NOMO-1 (cell line): ENCODE results near the gene ALDH1B1.
"Not testable (repeated sequence)": the region's sequence is repeated elsewhere in the genome, so short reads cannot be mapped to it uniquely, and the experiment has no call there.

Source experiments
- DNase-seq, 2 experiments: peaks; one replicate each; lab custom pipeline; 2025; ENCODE audit not compliant: unreplicated experiment in 2 of 2; lab: John Stamatoyannopoulos, UW

The ALDH1B1 gene

DNA sequence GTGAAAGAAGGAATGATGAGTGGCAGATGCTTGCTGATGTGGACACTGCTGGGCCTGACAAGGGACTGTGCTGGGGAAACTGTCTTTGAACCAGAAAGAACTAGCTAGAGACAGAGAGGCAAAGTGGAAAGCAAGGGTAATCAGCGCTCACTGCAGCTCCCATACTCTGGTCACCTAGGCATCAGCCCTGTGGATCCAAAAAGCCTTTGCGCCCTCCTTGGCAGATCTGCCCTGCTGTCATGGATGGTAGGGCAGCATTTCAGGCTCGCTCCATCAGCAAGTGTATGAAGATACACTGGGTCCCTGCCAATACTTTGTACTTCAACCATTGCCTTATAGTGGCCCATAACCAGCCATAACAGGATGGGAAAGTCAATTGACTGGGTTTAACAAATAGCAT, 6.6 kb upstream of the ALDH1B1 start:
- DNase-seq: no peak

DNA sequence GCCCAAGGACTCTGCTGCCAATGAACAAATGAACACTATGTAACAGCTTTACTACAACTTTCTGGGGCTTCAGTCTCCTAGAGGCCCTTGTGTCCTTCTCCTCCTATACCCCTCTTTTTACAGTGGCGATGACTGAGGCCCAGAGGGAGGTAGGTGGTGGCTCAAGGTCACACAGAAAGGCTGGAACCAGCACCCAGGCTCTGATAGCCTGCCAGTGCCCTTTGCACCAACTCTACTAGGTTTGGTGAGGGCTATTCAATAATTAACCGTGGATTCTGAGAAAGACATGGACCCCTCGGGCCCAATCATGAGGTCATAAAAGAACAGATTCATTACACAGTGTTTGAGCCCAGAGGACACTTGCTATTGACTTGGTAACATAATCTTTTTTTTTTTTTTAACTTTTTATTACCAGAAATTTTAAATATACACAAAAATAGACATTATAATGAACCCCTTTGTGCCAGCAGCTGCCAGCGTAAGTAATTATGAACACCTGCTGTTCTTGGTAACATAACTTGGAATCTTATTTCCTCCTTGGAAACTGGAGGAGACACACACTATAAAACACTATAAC, 6.1 kb upstream of the ALDH1B1 start:
- no peak for DNase-seq

DNA sequence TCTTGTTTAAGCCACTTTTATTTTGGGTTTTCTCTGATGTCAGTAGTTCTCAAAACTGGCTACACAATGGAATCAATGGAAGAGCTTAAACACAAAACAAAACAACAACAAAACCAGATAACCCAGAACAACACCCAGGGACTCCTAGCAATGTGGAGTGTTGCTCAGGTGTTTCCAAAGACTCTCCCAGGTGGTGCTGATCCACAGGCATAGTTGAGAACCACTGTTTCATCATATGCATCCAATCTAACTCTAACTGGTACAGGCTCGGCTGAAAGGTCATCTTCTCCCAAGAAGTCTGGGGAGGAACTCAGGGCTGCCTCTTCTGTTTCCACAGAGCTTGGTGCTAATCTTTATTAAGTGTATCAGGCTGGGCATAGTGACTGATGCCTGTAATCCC, 5.4 kb upstream of the ALDH1B1 start:
- DNase-seq: no peak

DNA sequence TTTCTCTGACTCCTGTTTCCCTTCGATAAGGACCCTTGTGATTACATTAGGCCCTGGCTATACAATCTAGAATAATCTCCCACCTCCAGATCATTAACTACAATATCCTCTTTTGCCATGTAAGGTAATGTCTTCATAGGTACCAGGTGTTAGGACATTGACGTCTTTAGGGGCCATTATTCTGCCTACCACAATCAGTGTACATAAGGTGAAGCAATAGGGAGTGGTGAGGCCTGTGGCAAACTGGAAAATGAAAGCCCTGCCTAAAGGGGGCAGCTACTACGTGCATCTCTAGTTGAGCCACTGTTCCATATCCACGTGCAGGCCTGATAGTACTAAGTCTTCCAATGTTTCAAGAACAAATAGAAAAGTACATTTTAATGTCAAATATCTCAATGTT, 4.8 kb upstream of the ALDH1B1 start:
- DNase-seq: no peak

DNA sequence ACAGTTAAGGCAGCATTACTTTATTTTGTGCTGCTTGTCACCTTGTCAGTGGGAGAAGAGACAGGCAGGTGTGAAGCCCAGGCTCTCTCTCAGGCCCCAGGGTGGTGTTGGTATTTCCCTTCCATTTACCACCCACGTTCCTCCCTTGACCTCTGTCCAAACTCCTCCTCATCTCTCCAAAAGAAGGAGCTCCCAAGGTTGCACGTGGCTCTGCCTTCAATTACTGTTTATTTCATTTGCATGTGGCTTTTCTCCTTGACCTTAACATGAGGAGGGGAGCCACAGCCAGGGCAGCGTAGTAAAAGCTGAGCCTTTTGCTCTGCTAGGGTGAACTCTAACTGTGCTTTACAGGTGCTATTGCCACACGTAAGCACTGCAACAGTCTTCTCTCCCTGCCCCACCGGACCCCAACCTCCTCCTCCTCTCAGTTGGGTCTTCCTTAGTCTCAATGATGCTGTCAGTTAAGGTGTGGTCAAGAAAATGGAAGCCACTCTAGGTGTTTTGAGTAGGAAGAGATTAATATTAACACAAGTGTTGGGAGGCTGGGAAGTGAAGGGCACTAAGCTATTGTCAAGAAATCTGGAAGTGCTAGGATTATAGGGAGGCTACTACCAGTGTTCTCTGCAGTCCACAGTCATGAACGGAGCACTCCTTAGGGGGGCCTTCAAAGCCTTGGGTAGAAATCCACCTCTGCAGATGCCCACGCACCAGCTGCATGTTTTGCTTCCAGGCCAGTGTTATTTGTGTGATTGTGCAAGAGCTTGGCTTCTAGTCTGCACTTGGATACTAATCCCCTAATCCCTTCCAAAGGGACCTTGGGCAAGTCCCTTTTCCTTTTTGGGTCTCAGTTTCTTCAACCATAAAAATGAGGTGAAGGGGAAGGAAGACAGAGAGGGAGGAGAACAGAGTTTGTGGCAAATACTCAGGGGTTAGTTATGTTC, 3.9 kb upstream of the ALDH1B1 start:
- no peak for DNase-seq

DNA sequence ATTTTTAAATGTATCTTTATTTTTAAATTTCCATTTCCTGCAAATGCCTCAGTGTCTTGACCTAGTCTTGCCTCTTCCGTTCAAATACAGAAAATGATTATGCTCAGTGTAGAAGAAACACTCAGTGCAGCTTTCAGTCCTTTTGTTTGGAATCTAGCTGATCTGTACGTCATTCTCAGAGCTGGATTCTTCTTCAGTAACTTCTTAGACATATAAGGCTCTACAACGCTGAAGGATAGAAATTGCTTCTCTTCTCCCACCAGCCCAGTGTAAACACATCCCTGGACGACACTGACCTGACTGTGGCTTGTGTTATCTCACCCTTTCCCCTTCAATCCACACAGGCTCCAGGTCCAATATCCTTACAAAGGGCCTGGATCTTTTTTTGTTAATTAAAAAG, 3.2 kb upstream of the ALDH1B1 start:
- no peak for DNase-seq

DNA sequence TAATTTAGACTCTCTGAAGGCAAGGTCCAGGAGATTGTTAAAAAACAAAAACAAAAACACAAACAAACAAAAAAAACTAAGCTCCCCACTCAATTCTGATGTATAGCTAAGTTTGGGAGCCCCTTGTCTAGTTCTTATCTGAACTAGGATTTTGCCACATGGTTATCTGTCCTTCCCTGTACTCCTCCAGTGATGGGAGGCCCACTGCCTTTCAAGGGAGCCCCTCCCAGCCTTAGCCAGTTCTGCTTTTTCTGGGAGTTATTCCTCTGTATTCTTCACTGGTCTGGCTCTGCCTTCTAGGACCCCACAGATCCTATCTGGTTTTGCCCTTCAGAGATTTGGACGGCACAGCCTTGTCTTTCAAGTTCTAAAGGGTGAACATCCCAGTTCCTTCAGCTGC, 2.1 kb upstream of the ALDH1B1 start:
- DNase-seq: no peak

DNA sequence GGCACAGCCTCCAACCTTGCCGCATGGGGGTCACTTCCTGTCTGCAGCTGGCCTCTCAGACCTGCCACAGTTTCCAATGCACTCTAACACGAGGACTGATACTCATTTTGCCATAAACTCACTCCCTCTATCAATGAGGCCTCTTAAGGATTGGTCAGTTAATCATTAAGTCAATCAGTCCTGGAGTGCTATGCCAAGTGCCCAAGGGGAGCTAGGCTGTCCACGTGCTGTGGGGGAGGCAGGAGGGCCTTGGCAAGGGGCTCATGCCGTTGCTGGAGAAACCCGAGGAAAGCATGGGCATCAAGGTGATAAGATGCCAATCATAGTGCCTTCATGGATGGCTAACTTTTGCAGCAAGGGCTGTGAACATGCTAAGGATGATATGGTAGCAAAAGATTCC, 1.7 kb upstream of the ALDH1B1 start:
- no peak for DNase-seq

DNA sequence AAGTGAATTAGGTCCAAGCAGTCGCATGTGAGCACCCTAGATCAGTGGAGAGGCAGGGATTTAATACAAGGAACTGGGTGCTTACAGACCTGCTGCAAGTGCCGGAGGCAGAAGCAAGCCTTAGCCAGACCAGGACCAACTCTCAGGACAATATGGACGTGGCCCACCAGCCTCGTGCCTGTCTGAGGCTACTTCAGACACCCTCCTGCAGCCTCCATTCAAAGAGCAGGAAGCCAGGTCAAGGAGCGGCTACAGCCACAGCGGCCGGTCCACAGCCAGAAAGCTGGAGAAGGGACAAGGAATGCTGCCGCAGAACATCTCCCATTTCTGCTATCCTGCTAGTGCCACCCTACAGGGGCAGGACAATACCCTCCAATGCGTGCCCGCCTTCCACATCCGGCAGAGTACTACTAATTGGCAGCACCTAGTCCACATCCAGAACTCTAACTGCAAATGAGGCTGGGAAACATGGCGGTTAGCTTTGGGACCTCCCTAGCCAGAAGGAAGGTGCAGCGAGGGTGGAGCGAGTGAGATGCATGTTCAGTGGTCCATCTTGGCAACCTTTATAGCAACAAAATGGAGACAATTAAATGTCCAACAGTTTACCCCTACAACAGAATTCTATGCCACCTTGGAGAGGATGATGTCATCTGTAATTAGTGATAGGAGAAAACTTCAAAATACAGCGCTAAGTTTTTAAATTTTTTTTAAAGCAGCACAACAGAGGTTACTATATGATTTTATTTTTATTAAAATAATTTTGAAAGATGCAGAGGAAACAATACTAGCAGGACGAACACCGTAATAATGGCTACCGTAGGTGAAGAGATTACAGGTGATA, 1.0 kb upstream of the ALDH1B1 start:
- DNase-seq: no peak

DNA sequence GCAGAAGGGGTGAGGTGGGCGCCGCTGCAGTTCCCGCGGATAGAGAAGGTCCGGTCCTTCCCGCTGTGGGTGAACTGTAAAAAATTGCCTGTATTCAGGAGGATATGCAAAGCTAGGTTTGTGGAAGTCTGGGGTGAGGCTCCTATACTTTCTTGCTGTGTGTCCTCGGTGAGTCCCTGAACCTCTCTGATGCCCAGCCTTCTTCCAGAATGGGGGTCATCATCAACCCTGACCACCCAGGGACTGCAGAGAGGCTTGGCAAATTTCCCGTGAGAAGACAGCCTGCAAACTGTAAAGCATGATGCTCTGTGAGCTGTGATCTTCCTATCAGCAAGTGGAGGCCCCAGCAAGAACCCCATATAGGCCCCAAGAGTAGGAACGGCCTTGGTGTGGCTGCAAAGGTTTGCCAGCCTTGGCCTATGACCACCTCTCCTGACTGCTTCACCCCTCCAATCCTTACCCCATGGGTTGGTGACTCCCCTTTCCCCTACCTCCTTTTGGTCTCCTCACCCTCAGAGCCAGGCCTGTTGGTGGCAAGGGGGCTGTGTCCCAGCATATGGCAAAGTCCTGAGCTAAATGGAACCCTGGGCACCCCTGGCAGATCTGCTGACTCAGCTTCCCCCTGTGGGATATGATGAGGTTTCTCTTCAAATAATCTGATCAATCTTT, 760 bp downstream of the ALDH1B1 start:
- DNase-seq: no peak

DNA sequence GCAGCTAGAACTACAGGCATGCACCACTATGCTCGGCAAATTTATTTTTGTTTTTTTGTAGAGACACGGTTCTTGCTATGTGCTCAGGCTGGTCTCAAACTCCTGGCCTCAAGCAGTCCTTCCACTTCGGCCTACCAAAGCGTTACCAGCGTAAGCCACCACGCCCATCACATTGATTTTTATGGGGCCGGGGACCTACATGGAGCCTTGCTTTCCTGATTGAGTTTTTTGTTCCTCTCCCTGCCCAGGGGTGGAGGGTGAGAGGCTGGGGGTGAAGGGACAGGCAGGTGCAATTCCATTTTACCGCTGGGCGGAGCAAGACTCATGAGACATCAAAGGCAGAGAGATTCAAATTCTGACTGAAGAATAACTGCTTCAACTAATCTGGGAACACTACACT, 1.9 kb downstream of the ALDH1B1 start:
- DNase-seq: no peak

DNA sequence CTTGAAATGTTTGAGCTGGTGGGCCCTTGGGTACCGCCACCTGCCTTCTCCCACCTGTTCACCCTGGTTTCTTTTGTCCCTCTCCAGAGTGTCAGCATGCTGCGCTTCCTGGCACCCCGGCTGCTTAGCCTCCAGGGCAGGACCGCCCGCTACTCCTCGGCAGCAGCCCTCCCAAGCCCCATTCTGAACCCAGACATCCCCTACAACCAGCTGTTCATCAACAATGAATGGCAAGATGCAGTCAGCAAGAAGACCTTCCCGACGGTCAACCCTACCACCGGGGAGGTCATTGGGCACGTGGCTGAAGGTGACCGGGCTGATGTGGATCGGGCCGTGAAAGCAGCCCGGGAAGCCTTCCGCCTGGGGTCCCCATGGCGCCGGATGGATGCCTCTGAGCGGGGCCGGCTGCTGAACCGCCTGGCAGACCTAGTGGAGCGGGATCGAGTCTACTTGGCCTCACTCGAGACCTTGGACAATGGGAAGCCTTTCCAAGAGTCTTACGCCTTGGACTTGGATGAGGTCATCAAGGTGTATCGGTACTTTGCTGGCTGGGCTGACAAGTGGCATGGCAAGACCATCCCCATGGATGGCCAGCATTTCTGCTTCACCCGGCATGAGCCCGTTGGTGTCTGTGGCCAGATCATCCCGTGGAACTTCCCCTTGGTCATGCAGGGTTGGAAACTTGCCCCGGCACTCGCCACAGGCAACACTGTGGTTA, 3.3 kb downstream of the ALDH1B1 start:
- no peak for DNase-seq

DNA sequence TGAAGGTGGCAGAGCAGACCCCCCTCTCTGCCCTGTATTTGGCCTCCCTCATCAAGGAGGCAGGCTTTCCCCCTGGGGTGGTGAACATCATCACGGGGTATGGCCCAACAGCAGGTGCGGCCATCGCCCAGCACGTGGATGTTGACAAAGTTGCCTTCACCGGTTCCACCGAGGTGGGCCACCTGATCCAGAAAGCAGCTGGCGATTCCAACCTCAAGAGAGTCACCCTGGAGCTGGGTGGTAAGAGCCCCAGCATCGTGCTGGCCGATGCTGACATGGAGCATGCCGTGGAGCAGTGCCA, 3.8 kb downstream of the ALDH1B1 start:
- DNase-seq: no peak

DNA sequence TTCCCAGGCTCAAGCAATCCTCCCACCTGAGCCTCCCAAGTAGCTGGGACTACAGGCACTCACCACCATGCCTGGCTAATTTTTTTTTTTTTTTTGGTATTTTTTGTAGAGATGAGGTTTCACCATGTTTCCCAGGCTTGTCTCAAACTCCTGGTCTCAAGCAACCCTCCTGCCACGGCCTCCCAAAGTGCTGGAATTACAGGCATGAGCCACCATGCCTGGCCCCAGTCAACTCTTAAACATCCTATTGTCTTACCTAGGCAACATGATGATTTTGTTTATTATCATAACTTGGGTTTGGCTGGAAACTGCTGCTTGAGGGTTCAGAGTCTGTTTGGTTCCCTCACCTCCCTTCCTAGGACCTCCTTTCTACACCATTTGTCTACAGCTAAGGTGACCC, 6.7 kb downstream of the ALDH1B1 start:
- DNase-seq: not testable (repeated sequence)

DNA sequence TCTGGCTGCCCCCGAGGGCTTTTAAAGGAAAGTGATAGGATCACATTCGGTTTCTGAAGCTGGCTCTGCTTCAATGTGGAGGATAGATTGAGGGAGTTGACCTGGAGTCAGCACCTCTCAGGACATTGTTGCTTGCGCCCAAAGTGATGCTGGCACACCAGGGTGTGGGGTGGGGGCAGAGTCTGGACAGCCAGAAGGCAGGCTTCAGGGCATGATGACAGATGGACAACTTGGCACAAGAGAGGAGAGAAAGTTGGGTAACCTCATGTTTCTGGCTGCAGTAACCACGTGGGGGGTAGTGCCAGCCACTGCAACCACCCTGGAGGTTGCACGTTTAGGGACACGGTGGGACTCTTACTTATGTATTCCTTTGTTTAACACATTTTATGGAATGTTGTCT, 9.5 kb downstream of the ALDH1B1 start:
- no peak for DNase-seq

DNA sequence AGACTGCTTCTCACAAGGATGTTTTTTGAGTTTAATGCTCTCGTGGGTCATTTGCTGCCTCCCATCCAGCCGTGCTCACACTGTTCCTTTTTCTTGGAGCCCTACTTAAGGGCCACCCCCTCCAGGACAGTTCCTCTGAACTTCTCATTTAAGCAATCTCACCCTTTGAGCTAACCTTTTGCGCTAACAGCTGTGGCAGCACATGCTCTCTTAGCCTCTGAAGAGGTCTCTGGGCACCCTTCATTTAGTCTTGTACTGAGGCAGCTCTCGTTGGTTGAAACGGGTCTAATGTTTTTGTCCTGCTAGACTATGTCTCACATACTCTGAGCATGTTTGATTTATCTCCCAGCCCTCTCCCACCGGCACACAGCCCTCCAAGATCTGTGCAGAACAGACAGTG, 11.8 kb downstream of the ALDH1B1 start:
- no peak for DNase-seq

DNA sequence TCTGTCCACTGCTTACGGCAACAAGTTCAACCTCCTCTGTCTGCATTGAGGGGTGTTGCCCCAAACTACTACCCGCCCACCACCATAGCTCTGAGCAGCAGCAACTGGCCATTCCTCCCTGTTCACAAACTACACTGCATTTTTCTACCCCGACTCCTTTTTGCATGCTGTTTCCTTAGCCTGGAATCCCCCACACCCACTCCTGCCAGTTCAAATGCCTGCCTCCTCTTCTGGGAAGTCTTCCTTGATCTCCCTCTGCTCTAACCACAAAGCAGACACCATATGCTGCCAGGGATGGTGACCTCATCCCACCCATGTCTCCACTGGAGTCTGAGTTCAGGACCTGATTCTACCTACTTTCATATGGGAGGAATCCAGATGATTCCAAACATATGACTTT, 13.3 kb downstream of the ALDH1B1 start:
- DNase-seq: no peak

DNA sequence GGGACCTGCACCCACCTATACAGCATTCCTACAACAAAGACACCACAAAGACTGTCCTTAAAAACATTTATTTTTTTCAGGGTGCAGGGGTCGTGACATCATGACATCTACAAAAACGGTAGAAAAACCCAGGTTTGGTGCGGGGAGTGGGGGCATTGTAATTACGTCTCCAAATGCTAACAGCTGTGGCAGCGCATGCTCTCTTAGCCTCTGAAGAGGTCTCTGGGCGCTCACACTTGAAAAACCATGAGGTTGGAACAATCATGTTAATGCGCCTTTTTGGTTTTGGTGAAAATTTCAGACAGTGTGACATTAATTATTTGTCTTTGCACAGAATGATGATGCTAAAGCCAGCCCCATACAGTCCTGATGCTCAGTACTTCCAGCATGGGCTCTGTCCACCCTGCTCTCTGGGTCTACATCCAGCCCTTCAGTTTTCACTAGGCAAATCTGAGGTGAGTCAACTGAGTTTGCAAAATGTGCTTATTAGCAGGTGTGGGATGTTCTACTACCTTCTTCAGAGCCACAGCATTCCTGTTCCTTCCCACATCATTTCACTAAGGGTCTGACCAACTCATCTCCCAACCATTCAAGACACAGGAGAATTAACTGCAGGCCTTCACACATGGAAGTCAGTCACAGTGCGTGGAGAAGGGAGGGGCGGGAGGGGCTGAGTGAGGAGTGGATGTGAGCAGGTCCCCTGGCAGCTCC, 14.1 kb downstream of the ALDH1B1 start:
- DNase-seq: no peak

DNA sequence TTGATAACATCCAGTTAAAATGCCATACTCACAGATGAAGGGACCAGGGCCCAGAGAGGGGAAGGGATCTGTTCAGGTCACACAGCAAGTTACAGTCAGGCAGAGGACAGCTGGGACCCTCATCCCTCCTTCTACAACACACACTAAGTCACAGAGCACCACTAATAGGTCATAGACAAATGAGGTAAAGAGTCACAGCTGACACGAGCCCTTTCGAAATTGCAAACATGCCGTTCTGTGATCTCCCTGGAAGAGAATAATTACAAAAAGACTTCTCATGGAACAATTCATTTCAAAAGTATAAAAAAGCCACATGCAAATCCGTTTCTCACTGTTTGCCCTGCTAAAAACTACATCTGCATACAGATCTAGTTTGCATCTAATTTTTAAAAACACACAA, 16.2 kb downstream of the ALDH1B1 start:
- DNase-seq: no peak

DNA sequence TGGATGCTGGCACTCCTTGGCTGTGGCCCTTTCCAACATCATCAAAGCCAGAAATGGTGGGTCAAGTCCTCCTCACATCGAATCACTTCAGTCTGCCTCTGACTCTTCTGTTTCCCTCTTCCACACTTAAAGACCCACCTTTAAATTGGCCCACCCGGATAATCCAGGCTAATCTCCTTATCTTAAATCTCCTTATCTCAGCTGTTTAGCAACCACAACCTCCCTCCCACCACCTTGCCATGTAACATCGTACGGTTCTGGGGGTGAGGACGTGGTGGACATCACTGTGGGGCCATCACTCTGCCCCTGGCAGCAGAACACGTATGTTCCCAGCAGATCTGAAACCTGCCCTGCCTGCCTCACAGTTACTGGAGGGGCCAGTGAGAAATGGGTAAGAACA, 20.2 kb downstream of the ALDH1B1 start:
- DNase-seq: no peak
